ENCODE results near the gene SLIT3.

The SLIT3 gene

DNA sequence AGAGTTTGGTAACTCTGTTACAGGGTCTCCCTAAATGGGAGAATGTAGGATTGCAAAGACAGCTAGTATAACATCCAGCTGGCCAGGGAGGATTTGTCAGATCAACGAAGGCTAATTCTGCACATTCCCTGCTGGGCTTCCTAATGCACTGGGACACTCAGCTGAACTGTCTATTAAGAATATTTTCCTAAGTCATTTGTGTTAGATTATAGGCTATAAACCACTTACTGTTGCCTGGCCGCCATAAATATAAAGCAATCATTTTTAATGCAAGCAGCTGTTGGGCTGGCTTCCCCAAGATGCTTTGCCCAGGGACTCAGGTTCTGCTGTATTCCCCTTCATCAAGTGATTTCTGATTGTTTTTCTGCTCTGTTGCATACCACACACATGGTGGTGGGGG, 35.3 kb upstream of the SLIT3 start:
- no peak overlapping the region for H3K4me3 ChIP-seq (ENCODE audit: low read length)
- no peak for DNase-seq (ENCODE audit: low read depth)
- no peak for TF ChIP-seq CTCF (conservative IDR thresholded peaks at IDR 0.05; ENCODE audit: low read length)

GRCh38 chr5:169335806-169336205, 34.9 kb upstream of the SLIT3 start:
- TF ChIP-seq CTCF (conservative IDR thresholded peaks at IDR 0.05; ENCODE audit: low read length) = no peak

GRCh38 chr5:169333518-169333917, 32.6 kb upstream of the SLIT3 start:
- no peak for DNase-seq (ENCODE audit: low read depth)
- H3K4me3 ChIP-seq (ENCODE audit: low read length) = no peak overlapping the region
- TF ChIP-seq CTCF (conservative IDR thresholded peaks at IDR 0.05; ENCODE audit: low read length) = no peak

More at GRCh38 chr5:169335806-169336205, 34.9 kb upstream of the SLIT3 start:
- no peak overlapping the region for H3K4me3 ChIP-seq (ENCODE audit: low read length)
- no peak for DNase-seq (ENCODE audit: low read depth)

DNA sequence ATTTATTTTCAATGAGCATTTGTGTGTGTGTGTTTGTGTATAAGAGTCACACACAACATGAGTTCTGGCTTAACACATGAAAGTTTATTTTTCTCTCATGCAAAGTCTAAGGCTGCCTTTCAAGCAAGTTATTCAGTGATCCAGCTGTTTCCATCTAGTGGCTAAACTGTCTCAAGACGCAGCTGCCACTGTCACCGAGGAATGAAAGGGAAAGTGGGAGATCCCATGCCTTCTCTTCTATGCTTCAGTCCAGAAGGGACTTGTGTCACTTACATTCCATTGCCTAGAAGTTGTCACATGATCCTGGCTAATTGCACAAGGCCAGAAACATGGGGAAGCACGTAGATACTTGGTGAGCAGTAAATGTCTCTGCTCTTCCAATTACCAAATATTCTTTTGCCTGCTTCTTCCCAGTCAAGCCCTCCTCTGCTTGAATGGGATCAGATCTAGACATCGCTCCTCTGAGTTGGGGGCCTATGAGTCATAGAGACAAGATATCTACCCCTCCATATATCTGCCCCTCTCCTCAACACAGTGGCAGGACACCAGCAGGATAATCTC, 30.4 kb upstream of the SLIT3 start:
- peak; percentile 57 for DNase-seq (ENCODE audit: low read depth)
- peak; percentile 54 for TF ChIP-seq CTCF (conservative IDR thresholded peaks at IDR 0.05; ENCODE audit: low read length)
- no peak overlapping the region for H3K4me3 ChIP-seq (ENCODE audit: low read length)

DNA sequence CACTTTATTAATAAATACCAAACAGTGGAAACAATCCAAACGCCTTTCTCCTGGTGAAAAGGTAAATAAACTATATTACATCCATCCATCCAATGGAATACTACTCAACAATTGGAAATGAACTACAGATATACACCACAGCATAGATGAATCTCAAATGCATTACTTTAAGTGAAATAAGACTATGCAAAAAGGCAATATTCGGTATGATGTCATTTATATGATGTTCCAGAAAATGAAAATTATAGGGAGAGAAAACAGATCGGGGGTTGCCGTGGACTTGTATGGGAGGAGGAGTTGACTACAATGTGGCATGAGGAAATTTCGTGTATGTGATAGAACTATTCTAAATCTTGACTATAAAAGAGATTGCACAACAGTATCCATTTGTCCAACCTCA, 27.5 kb upstream of the SLIT3 start:
- TF ChIP-seq CTCF (conservative IDR thresholded peaks at IDR 0.05; ENCODE audit: low read length) = no peak
- DNase-seq (ENCODE audit: low read depth) = no peak
- no peak overlapping the region for H3K4me3 ChIP-seq (ENCODE audit: low read length)

GRCh38 chr5:169325273-169325672, 24.3 kb upstream of the SLIT3 start:
- no peak overlapping the region for H3K4me3 ChIP-seq (ENCODE audit: low read length)
- no peak for DNase-seq (ENCODE audit: low read depth)
- TF ChIP-seq CTCF (conservative IDR thresholded peaks at IDR 0.05; ENCODE audit: low read length) = no peak

DNA sequence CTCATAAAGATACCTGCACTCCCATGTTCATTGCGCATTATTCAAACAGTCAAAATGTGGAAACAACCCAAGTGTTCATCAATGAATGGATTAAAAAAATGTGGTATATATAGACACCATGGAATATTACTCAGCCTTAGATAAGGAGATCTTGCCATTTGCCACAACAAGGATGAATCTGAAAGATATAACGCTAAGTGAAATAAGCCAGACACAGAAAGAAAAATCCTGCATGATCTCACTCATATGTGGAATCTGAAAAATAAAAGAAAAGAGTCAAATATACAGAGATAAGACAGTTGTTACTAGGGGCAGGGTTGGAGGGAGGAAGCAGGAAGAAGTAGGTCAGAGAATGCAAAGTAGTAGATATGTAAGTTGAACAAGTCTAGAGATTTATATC, 17.6 kb upstream of the SLIT3 start:
- no peak overlapping the region for H3K4me3 ChIP-seq (ENCODE audit: low read length)
- DNase-seq (ENCODE audit: low read depth) = no peak
- TF ChIP-seq CTCF (conservative IDR thresholded peaks at IDR 0.05; ENCODE audit: low read length) = no peak
